ENCODE results near the gene PRKCH.

- TF ChIP-seq CTCF (IDR thresholded peaks at IDR 0.05; ENCODE audit: extremely low read depth in 1 of 2, insufficient read depth in 1 of 2, low read depth in 1 of 2, low read length in 2 of 2) (no peak), MAX (IDR thresholded peaks at IDR 0.05; ENCODE audit: insufficient read depth, insufficient read length) (no peak), POLR2AphosphoS5 (IDR thresholded peaks at IDR 0.05; ENCODE audit: insufficient read depth, low read depth, low read length) (no peak), EZH2 (IDR thresholded peaks at IDR 0.05; ENCODE audit: borderline replicate concordance, low read depth, low read length, severe bottlenecking) (no peak), POLR2A (IDR thresholded peaks at IDR 0.05; ENCODE audit: low read depth, low read length) (no peak), JUN (IDR thresholded peaks at IDR 0.05; ENCODE audit: borderline replicate concordance, insufficient read depth, insufficient read length, low read depth) (no peak)
Measured at GRCh38 chr14:61409782-61410181, 88.4 kb downstream of the PRKCH start.
